Fibroblast of mammary gland (primary cell): Measurements from ENCODE around the gene PTX3.
A peak's percentile ranks its signal among the peaks of the same experiment; 100 is the strongest.

Experiments used
- DNase-seq: peaks from one replicate; pipeline ENCODE4 v3.0.0-alpha.2; 2010; ENCODE audit warnings: low read depth
- H3K4me3 ChIP-seq: 2 replicates; pipeline ENCODE4 v1.5.1; 2011; ENCODE audit warnings: low read depth, mild to moderate bottlenecking, low read length, moderate library complexity; ENCODE audit not compliant: control insufficient read depth
- TF ChIP-seq, protein P1 (sequence below): conservative IDR thresholded peaks from 2 replicates; pipeline ENCODE4 v1.5.1; 2011; ENCODE audit warnings: low read depth, low read length, inconsistent platforms; ENCODE audit not compliant: control insufficient read depth, insufficient read depth

The PTX3 gene

DNA sequence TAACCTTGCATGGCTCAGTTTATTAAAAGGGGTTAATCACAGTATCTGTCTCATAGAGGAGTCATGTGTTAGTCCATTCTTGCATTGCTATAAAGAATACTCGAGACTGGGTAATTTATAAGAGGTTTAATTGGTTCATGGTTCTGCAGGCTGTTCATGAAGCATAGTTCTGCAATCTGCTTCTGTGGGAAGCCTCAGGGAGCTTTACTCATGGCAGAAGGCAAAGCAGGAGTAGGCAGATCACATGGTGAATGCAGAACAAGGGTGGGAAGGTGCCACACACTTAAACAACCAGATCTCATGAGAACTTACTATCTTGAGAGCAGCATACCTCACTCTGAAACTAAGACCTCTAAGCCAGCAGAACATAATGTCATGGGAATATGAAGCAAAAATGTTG, 42.2 kb upstream of the PTX3 start:
- DNase-seq = no peak
- TF ChIP-seq, protein P1, sequence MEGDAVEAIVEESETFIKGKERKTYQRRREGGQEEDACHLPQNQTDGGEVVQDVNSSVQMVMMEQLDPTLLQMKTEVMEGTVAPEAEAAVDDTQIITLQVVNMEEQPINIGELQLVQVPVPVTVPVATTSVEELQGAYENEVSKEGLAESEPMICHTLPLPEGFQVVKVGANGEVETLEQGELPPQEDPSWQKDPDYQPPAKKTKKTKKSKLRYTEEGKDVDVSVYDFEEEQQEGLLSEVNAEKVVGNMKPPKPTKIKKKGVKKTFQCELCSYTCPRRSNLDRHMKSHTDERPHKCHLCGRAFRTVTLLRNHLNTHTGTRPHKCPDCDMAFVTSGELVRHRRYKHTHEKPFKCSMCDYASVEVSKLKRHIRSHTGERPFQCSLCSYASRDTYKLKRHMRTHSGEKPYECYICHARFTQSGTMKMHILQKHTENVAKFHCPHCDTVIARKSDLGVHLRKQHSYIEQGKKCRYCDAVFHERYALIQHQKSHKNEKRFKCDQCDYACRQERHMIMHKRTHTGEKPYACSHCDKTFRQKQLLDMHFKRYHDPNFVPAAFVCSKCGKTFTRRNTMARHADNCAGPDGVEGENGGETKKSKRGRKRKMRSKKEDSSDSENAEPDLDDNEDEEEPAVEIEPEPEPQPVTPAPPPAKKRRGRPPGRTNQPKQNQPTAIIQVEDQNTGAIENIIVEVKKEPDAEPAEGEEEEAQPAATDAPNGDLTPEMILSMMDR = no peak
- H3K4me3 ChIP-seq = no peak overlapping the region

DNA sequence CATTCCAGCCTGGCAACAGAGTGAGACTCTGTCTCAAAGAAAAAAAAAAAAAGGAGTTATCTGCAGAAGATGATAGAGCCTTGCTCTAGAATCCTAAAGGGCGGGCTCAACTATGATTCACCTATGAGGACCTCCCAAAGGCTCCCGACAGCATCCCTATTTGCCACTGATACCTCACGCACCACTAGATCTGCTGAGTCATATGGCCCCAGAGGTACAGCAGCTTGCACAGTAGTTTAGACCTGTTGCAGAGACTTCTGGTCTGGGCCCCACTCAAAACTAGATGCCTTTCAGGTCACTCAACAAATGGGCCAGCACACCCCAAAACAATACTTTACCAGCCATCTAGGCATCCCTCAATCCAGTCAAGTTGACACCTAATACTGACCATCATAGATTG, 38.1 kb upstream of the PTX3 start:
- H3K4me3 ChIP-seq = no peak overlapping the region
- no peak for DNase-seq
- TF ChIP-seq, protein P1 = no peak

DNA sequence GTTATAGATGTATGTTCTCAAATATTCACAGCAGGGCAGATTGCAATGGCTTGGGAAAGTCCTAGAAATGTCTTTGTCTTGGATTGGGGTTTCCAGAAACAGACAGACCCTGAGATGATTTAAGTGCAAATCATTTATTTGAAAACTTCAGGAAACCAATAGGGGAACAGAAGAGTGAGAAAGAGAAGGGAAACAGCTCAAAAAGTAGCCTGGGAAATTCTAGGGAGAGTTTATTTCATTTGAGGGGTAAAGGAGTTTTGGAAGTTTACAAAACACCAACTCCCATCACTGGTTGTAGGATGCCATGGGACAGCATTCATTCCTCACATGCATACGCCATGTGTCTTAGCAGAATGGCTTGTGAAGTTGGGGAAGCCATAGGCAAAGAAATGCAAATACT, 32.3 kb upstream of the PTX3 start:
- TF ChIP-seq, protein P1 = no peak
- DNase-seq = no peak
- no peak overlapping the region for H3K4me3 ChIP-seq

DNA sequence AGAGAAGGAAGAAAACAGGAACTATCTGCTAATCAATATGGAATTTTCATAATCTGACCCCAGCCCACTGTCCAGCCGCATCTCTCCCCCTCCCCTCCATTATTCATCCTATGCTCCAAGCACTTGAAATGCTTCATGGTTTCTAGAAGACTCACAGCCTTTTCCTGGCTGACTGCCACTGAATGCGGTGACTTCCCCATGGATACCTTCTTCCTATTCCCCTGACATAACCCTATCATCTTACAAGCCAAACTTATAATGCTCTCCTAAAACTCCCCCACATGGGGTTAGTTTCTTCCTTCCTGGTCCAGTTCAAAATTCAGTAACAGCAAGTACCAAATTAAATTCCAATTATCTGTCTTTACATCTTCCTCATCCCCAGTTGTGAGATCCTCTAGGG, 31.2 kb upstream of the PTX3 start:
- peak; percentile 80 for DNase-seq
- TF ChIP-seq, protein P1 = no peak

DNA sequence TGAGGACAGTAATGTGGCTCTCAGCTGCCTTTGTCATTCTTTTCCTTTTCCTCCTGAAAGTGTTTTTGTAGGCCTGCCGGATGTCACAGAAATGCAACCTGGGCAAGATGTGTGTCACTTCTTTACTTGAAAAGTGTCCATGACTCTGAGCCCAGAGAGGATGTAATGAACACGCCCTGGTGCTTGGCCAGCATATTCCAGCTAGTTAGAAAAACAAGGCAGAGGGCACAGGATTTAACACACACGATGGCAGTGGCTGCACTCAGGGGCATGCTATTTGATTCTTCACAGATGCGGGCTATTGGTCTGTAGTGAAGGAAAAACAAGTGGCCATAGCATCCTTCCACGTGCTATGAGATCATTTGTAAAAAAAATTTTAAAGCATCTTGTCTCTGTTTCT, 30.3 kb upstream of the PTX3 start:
- TF ChIP-seq, protein P1 = no peak
- H3K4me3 ChIP-seq = no peak overlapping the region
- no peak for DNase-seq

More for the DNA sequence above, 31.2 kb upstream of the PTX3 start:
- no peak overlapping the region for H3K4me3 ChIP-seq

DNA sequence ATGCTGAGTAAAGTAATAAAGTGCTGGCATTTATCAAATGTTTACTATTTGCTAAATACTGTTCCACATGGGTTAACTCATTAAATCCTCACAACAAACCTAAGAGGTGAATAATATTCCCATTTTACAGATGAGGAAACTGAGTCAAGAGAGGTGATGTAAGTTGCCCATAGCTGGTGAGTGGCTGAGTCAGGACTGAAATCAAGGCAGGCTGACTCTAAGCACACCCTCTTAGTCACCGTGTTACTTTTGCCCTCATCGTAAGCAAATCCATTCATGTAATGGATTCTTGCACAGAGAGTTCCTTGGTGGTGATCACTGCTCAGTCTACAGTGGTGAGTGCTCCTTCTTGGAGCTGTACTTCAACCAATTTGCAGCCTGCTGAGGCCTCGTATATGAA, 28.9 kb upstream of the PTX3 start:
- no peak overlapping the region for H3K4me3 ChIP-seq
- peak; percentile 37 for DNase-seq
- TF ChIP-seq, protein P1 = no peak

DNA sequence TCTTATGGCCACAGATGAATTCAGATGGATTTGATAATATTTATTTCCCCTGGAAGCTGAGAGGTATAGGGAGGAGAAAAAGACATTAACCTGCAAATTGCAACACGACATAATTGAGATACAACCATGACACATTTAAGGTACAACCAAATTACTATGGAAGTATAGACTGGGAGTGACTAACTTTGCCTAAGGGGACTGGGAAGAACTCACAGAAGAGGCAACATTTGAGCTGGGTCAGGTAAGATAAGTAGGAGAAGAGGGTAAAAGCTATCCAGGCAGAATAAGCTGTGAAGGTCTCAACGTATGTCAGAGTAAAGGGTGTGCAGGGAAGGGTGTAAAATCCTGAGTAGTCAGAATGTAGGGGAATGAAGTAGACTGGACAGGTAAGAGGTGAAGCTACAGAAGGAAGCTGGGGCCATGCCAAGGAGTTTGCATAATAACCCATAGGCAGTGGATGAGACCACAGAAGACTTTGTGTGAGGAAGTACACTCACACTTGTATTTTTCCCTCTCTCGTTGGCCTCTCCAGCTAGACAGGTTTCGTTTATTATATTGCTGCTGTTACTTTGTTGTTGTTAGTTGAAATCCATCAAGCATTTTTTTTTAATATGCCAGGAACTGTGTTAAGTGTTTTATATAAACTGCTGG, 28.0 kb upstream of the PTX3 start:
- H3K4me3 ChIP-seq = no peak overlapping the region
- TF ChIP-seq, protein P1 = no peak
- no peak for DNase-seq
